Activated CD4-positive, CD25-positive, alpha-beta regulatory T cell treated with anti-CD3 and anti-CD28 coated beads, Interleukin-2, amount 50 U/mL, for 72 hours (primary cell): ENCODE measurements around the gene TAF11L2.
"Not testable (repeated sequence)": the region's sequence is repeated elsewhere in the genome, so short reads cannot be mapped to it uniquely, and the experiment has no call there.

Source experiments
- DNase-seq: peaks from one replicate; pipeline ENCODE4 v3.0.0; 2021

Gene TAF11L2

GRCh38 chr5:17497931-17498330 lies at the start of gene TAF11L2:
TSS of gene TAF11L2 (plus strand) at chr5:17498231.
- DNase-seq, result not testable (repeated sequence)

GRCh38 chr5:17448877-17449276 lies 49.2 kb upstream of the TAF11L2 start:
- no peak for DNase-seq

GRCh38 chr5:17452936-17453335 lies 45.1 kb upstream of the TAF11L2 start:
- no peak for DNase-seq

GRCh38 chr5:17455942-17456341 lies 42.1 kb upstream of the TAF11L2 start:
- DNase-seq, result no peak

- no peak for DNase-seq
These were observed 36.2 kb upstream of the TAF11L2 start for GRCh38 chr5:17461793-17462192.

- DNase-seq, result no peak
These were observed 34.4 kb upstream of the TAF11L2 start for GRCh38 chr5:17463653-17464052.

GRCh38 chr5:17470064-17470463 lies 28.0 kb upstream of the TAF11L2 start:
- no peak for DNase-seq

GRCh38 chr5:17475064-17475463 lies 23.0 kb upstream of the TAF11L2 start:
- DNase-seq, result not testable (repeated sequence)

GRCh38 chr5:17477043-17477442 lies 21.0 kb upstream of the TAF11L2 start:
- DNase-seq, result no peak

GRCh38 chr5:17477573-17478265 lies 20.3 kb upstream of the TAF11L2 start:
- no peak for DNase-seq

- DNase-seq, result no peak
These were observed 16.7 kb upstream of the TAF11L2 start for GRCh38 chr5:17481378-17481777.

- no peak for DNase-seq
These were observed 15.2 kb upstream of the TAF11L2 start for GRCh38 chr5:17482790-17483189.

- not testable (repeated sequence) for DNase-seq
These were observed 11.4 kb upstream of the TAF11L2 start for GRCh38 chr5:17486464-17487173.

- no peak for DNase-seq
These were observed 10.9 kb upstream of the TAF11L2 start for GRCh38 chr5:17487174-17487512.

- not testable (repeated sequence) for DNase-seq
These were observed 6.8 kb upstream of the TAF11L2 start for GRCh38 chr5:17491257-17491656.

- DNase-seq, result no peak
These were observed 5.3 kb upstream of the TAF11L2 start for GRCh38 chr5:17492770-17493169.

- no peak for DNase-seq
These were observed 585 bp upstream of the TAF11L2 start for GRCh38 chr5:17497446-17497845.

- DNase-seq, result no peak
These were observed 13.8 kb downstream of the TAF11L2 start for GRCh38 chr5:17511775-17512325.

- DNase-seq, result not testable (repeated sequence)
These were observed 19.5 kb downstream of the TAF11L2 start for GRCh38 chr5:17517526-17517925.

- DNase-seq, result not testable (repeated sequence)
These were observed 20.0 kb downstream of the TAF11L2 start, which contains the start of gene TAF11L3 for GRCh38 chr5:17518067-17518466. TSS of gene TAF11L3 (plus strand) at chr5:17518367.

GRCh38 chr5:17519508-17519907 lies 21.5 kb downstream of the TAF11L2 start:
- not testable (repeated sequence) for DNase-seq

- not testable (repeated sequence) for DNase-seq
These were observed 23.5 kb downstream of the TAF11L2 start, which contains the start of gene TAF11L4 for GRCh38 chr5:17521501-17521900. TSS of gene TAF11L4 (plus strand) at chr5:17521801.

GRCh38 chr5:17524935-17525334 lies 26.9 kb downstream of the TAF11L2 start, which contains the start of gene TAF11L5:
TSS of gene TAF11L5 (plus strand) at chr5:17525235.
- not testable (repeated sequence) for DNase-seq

- not testable (repeated sequence) for DNase-seq
These were observed 28.5 kb downstream of the TAF11L2 start for GRCh38 chr5:17526504-17526903.
